HFFc6 (cell line): ENCODE results near the gene MITF. TPM values are rescaled to one million over a fixed set of nuclear protein-coding genes. Genes with fewer than 3 reads are reported as not detected.
A peak's percentile ranks its signal among the peaks of the same experiment; 100 is the strongest.

Experiments
- DNase-seq: peaks from one replicate; pipeline ENCODE4 v3.0.0-alpha.2; 2018
- H3K27ac Mint-ChIP-seq: 2 replicates; pipeline ENCODE4 v1.8.0; 2020; ENCODE audit warnings: mild to moderate bottlenecking, mixed read lengths
- H3K27me3 Mint-ChIP-seq: 2 replicates; pipeline ENCODE4 v1.8.0; 2021; ENCODE audit warnings: mild to moderate bottlenecking, moderate library complexity, mixed read lengths; ENCODE audit not compliant: insufficient read depth
- H3K36me3 Mint-ChIP-seq: 2 replicates; pipeline ENCODE4 v1.8.0; 2021; ENCODE audit warnings: low read depth, mixed read lengths
- H3K4me1 Mint-ChIP-seq: 2 replicates; pipeline ENCODE4 v1.8.0; 2020; ENCODE audit warnings: low read depth, mixed read lengths
- H3K4me3 Mint-ChIP-seq: 2 replicates; pipeline ENCODE4 v1.8.0; 2020; ENCODE audit warnings: mild to moderate bottlenecking, moderate library complexity, mixed read lengths
- H3K9me3 Mint-ChIP-seq: 2 replicates; pipeline ENCODE4 v1.8.0; 2020; ENCODE audit warnings: mild to moderate bottlenecking, mixed read lengths
- CTCF ChIP-seq: fragments of 200-600 bp; sonication (generic); IDR thresholded peaks from 2 replicates; pipeline ENCODE4 v1.5.0; 2021; ENCODE audit warnings: antibody characterized with exemption, mild to moderate bottlenecking
- total RNA-seq, 6 experiments: library from RNA; stranded (reverse); fragmentation: NEBNext Ultra II Directional; extraction: Animal tissue kit (Norgen Biotek cat#: 25700); gene quantifications; 2 replicates in 1 of 6; 3 replicates in 5 of 6; pipeline ENCODE4 v1.2.3, GENCODE V29; 2021

The MITF gene
- total RNA-seq, 6 experiments from 2014 or later: 23.3 to 38.2 (median 25.7) TPM

- TF ChIP-seq CTCF: no peak
- Mint-ChIP-seq H3K4me1 (peaks cover 97% of the 10 kb centered on the region), H3K9me3 (no peaks in the 10 kb centered on the region), H3K27me3 (no peaks in the 10 kb centered on the region; the same call in 1 of the 2 replicates), H3K4me3 (peak overlapping the region; percentile 75), H3K36me3 (peaks cover 12% of the 10 kb centered on the region), H3K27ac (peak overlapping the region; percentile 73)
- no peak for DNase-seq
Observed at GRCh38 chr3:69764861-69765260, 25.6 kb downstream of the MITF start.

DNA sequence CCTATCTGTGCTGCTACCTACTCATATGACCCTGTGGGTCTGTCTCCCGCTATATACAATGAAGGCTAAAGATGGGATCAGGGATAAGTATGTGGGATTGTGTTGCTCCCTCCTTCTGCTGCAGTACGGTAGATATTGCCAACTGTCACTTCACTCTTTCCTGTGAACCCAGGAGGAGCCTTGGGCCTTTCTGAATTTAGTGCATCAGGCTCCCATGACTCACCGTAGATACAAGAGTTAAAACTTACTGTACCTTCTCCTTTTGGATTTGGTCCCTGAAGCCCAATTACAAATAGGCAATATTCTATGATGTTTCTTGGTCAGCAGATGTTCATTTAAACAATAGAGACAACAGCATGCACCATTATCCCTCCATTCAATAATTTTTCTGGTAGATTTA is 27.4 kb downstream of the MITF start:
- Mint-ChIP-seq H3K4me3 (no peak overlapping the region; the same call in 1 of the 2 replicates), H3K36me3 (peaks cover 14% of the 10 kb centered on the region), H3K4me1 (peaks cover 97% of the 10 kb centered on the region), H3K27ac (no peak overlapping the region; the same call in 1 of the 2 replicates), H3K9me3 (no peaks in the 10 kb centered on the region), H3K27me3 (no peaks in the 10 kb centered on the region; the same call in 1 of the 2 replicates)
- no peak for TF ChIP-seq CTCF
- DNase-seq: no peak

DNA sequence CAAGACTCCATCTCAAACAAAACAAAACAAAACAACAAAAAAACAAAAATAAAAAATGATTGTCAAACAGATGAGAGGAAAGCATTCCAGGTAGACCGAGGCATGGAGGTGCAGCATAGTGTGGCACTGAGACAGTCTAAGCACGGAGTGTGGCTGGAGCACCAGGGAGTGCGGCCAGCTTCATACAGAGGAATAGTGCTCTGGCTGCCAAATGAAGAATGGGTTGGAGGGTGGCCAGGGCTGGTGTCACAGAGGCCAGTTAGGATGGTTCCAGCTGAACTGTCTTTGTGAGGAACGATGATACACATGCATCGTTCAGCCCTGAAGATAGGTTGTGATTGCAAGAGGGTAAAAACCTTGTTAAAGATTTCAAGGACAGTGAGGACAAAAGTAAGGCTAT is 28.3 kb downstream of the MITF start:
- Mint-ChIP-seq H3K27me3 (no peaks in the 10 kb centered on the region; the same call in 1 of the 2 replicates), H3K4me1 (peaks cover 97% of the 10 kb centered on the region), H3K4me3 (no peak overlapping the region), H3K36me3 (peaks cover 15% of the 10 kb centered on the region), H3K27ac (no peak overlapping the region), H3K9me3 (no peaks in the 10 kb centered on the region)
- TF ChIP-seq CTCF: no peak
- DNase-seq: no peak

DNA sequence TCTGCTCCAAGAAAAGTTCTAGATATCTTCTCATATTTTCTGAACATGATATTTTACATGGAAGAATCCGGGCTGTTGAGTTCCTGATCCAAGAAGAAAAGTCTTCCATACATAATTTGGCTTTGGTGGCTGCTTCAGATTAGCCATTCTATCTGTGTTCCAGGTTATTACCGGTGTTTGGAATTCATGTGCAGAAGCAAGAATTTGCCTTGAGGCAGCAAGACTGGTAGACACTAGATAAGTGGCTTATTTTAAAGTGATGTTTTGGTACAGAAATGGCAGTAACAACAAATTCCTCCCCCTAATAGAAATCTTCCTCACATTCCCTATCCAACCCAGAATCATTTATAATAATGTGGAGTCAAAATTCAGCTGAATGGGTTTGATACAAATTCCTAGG is 29.2 kb downstream of the MITF start:
- Mint-ChIP-seq H3K4me3 (0 out of 2 replicates have a peak overlapping the region, but pooled peaks have one; percentile 4), H3K36me3 (peaks cover 20% of the 10 kb centered on the region), H3K27me3 (no peaks in the 10 kb centered on the region; the same call in none of the 2 replicates), H3K27ac (peak overlapping the region; percentile 25; the same call in 1 of the 2 replicates), H3K4me1 (peaks cover 97% of the 10 kb centered on the region), H3K9me3 (no peaks in the 10 kb centered on the region)
- no peak for TF ChIP-seq CTCF
- no peak for DNase-seq

DNA sequence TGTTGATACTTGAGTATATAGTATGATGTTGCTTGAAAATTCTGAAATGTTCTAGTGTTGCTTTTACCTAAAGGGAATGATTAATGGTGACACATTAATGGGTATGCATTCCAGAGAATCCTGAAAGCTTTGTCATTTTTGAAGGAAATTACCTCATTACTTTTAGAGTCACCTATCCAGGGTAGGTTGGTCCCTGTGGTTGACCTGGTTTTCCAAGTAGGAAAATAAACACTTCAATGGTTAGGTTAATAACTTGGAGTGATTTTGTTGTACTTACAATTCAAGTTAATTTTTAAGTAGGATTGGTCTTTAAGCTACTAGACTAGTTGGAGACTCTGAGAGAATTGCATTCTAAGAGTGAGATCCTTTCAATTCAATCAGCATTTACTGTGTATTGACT is 31.0 kb downstream of the MITF start:
- peak; percentile 32 for DNase-seq
- Mint-ChIP-seq H3K36me3 (peaks cover 26% of the 10 kb centered on the region), H3K27me3 (no peaks in the 10 kb centered on the region; the same call in none of the 2 replicates), H3K27ac (peak overlapping the region; percentile 69), H3K4me3 (peak overlapping the region; percentile 53), H3K9me3 (no peaks in the 10 kb centered on the region), H3K4me1 (peaks cover 96% of the 10 kb centered on the region)
- TF ChIP-seq CTCF: no peak
